ENCODE results near the gene UPK2. TPM values are rescaled to one million over a fixed set of nuclear protein-coding genes. Genes with fewer than 3 reads are reported as not detected.

UPK2 gene
- total RNA-seq, 2 donors from 2014 or later = not detected

- no peak for TF ChIP-seq CTCF (IDR thresholded peaks at IDR 0.05)
- TF ChIP-seq POLR2A (IDR thresholded peaks at IDR 0.05) = no peak
Observed at GRCh38 chr11:118914987-118915386, 41.1 kb upstream of the UPK2 start.

GRCh38 chr11:118915396-118915795 is 40.7 kb upstream of the UPK2 start:
- no peak for TF ChIP-seq POLR2A (IDR thresholded peaks at IDR 0.05)
- TF ChIP-seq CTCF (IDR thresholded peaks at IDR 0.05) = no peak
- H3K27ac ChIP-seq = peak overlapping the region; percentile 95 to 99 (median 96)
- no peaks in the 10 kb centered on the region for H3K9me3 ChIP-seq
- H3K36me3 ChIP-seq (replicated peaks in 1 of 2; ENCODE audit: insufficient read depth in 1 of 2, low read depth in 2 of 2) = no peaks in the 10 kb centered on the region
- DNase-seq = no peak
- H3K27me3 ChIP-seq = no peaks in the 10 kb centered on the region
- intact Hi-C loops (cut with DNase I) = no loop called here
- ATAC-seq = no peak
- WGBS, 2 donors = 91% methylated on average over 2 of the region's 2 CpGs; no CpG with 5 or more reads in 1 of the 2 donors
- no peak overlapping the region for H3K4me3 ChIP-seq
- peaks cover 99% of the 10 kb centered on the region for H3K4me1 ChIP-seq

More at GRCh38 chr11:118914987-118915386, 41.1 kb upstream of the UPK2 start:
- Histone ChIP-seq H3K9me3 (no peaks in the 10 kb centered on the region), H3K27ac (peak overlapping the region; percentile 95 to 99 (median 96)), H3K36me3 (replicated peaks in 1 of 2; ENCODE audit: insufficient read depth in 1 of 2, low read depth in 2 of 2) (no peaks in the 10 kb centered on the region), H3K4me3 (no peak overlapping the region), H3K4me1 (peaks cover 99% of the 10 kb centered on the region), H3K27me3 (no peaks in the 10 kb centered on the region)
- 84 to 90% methylated on average over 3 to 4 of the region's 4 CpGs for WGBS, 2 donors
- no peak for DNase-seq
- intact Hi-C loops (cut with DNase I) = no loop called here
- no peak for ATAC-seq

GRCh38 chr11:118915941-118916841 is 39.9 kb upstream of the UPK2 start:
- no peaks in the 10 kb centered on the region for H3K9me3 ChIP-seq
- WGBS, 2 donors = 27 to 32% methylated on average over 7 to 10 of the region's 10 CpGs
- no peak overlapping the region for H3K4me3 ChIP-seq
- ATAC-seq (no peak), DNase-seq (peak in 1 of 4 donors; percentile 14)
- H3K27ac ChIP-seq = peak overlapping the region; percentile 95 to 99 (median 96)
- no peaks in the 10 kb centered on the region for H3K27me3 ChIP-seq
- H3K36me3 ChIP-seq (replicated peaks in 1 of 2; ENCODE audit: insufficient read depth in 1 of 2, low read depth in 2 of 2) = no peaks in the 10 kb centered on the region
- intact Hi-C loops (cut with DNase I) = no loop called here
- H3K4me1 ChIP-seq = peaks cover 99% of the 10 kb centered on the region
- TF ChIP-seq CTCF (IDR thresholded peaks at IDR 0.05) = no peak
- TF ChIP-seq POLR2A (IDR thresholded peaks at IDR 0.05) = no peak

GRCh38 chr11:118916842-118917388 is 39.2 kb upstream of the UPK2 start:
- no peaks in the 10 kb centered on the region for H3K9me3 ChIP-seq
- H3K4me3 ChIP-seq = no peak overlapping the region
- H3K27me3 ChIP-seq = no peaks in the 10 kb centered on the region
- WGBS, 2 donors = 22 to 28% methylated on average over 8 of the region's 8 CpGs
- no peak for ATAC-seq
- intact Hi-C loops (cut with DNase I) = no loop called here
- DNase-seq = peak; percentile 62 to 80 (median 72)
- peaks cover 99% of the 10 kb centered on the region for H3K4me1 ChIP-seq
- no peaks in the 10 kb centered on the region for H3K36me3 ChIP-seq (replicated peaks in 1 of 2; ENCODE audit: insufficient read depth in 1 of 2, low read depth in 2 of 2)
- H3K27ac ChIP-seq = peak overlapping the region; percentile 95 to 99 (median 96)
- TF ChIP-seq POLR2A (IDR thresholded peaks at IDR 0.05) (no peak), CTCF (IDR thresholded peaks at IDR 0.05) (no peak)
